PFSK-1 (cell line): ENCODE data around the gene PARP3.

Experiments
- FOXP2 ChIP-seq: optimal IDR thresholded peaks from 2 replicates; pipeline ENCODE3; 2011; ENCODE audit warnings: borderline replicate concordance, control low read depth, inconsistent platforms; ENCODE audit not compliant: insufficient read depth; ENCODE audit errors: extremely low read length, extremely low read depth
- POLR2AphosphoS5 ChIP-seq: IDR thresholded peaks from 2 replicates; pipeline ENCODE4 v1.6.1; 2012; ENCODE audit warnings: low read depth, mild to moderate bottlenecking, control low read depth, low read length, moderate library complexity
- SIN3A ChIP-seq: IDR thresholded peaks from 2 replicates; pipeline ENCODE4 v1.6.1; 2012; ENCODE audit warnings: mild to moderate bottlenecking, low read length, moderate library complexity, borderline replicate concordance; ENCODE audit not compliant: insufficient read depth
- TAF1 ChIP-seq: IDR thresholded peaks from 2 replicates; pipeline ENCODE4 v1.6.1; 2012; ENCODE audit warnings: low read length, control low read depth, borderline replicate concordance; ENCODE audit not compliant: insufficient read depth
- TF ChIP-seq, protein P1 (sequence below), 2 experiments: IDR thresholded peaks; 2 replicates each; pipeline versions ENCODE4 v1.6.1 to v1.8.0; 2011 to 2012; ENCODE audit warnings: low read depth in 2 of 2, low read length in 2 of 2, control low read depth in 1 of 2, inconsistent platforms in 1 of 2, mild to moderate bottlenecking in 1 of 2, moderate library complexity in 1 of 2; ENCODE audit not compliant: insufficient read depth in 1 of 2

Gene PARP3

DNA sequence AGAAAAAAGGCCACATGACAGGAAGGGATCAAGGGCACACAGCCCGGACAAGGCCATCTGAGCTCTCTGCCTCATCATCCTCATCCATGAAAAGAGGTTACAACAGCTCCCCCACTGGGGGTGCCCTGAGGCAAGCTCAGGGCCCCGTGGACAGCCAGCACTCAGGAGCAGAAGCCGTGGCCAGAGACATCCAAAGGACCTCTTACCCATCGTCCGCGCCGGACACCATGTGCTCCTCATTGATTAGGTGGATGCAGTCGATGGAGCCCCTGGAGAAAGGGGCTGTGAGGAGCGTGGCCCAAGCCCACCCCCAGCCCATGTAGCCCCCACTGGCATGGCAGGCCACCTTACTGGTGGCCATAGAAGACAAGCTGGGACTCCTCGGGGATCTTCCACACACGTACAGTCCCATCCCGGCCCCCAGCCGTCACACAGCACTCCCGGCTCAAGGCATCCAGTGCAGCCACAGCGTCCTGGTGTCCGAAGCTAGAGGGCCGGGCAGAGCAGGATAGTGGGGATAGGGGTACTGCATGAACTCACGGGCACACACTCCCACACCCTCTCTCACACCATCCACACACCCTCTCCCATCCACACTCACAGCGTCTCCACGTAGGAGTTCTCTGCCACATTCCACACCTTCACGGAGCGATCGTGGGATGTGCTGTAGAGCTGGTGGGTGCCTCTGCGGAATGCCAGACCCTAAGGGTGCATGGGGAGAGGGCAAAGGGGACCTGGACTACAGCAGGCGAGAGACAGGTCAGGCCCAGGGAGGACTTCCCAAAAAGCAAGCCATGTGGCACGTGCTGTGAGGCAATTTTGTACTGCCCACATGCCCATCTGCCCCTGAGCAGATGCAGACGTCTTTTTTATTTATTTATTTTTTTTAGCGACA is 6.9 kb upstream of the PARP3 start:
- TF ChIP-seq SIN3A (no peak), POLR2AphosphoS5 (no peak), FOXP2 (no peak), TAF1 (no peak)
- TF ChIP-seq, protein P1, sequence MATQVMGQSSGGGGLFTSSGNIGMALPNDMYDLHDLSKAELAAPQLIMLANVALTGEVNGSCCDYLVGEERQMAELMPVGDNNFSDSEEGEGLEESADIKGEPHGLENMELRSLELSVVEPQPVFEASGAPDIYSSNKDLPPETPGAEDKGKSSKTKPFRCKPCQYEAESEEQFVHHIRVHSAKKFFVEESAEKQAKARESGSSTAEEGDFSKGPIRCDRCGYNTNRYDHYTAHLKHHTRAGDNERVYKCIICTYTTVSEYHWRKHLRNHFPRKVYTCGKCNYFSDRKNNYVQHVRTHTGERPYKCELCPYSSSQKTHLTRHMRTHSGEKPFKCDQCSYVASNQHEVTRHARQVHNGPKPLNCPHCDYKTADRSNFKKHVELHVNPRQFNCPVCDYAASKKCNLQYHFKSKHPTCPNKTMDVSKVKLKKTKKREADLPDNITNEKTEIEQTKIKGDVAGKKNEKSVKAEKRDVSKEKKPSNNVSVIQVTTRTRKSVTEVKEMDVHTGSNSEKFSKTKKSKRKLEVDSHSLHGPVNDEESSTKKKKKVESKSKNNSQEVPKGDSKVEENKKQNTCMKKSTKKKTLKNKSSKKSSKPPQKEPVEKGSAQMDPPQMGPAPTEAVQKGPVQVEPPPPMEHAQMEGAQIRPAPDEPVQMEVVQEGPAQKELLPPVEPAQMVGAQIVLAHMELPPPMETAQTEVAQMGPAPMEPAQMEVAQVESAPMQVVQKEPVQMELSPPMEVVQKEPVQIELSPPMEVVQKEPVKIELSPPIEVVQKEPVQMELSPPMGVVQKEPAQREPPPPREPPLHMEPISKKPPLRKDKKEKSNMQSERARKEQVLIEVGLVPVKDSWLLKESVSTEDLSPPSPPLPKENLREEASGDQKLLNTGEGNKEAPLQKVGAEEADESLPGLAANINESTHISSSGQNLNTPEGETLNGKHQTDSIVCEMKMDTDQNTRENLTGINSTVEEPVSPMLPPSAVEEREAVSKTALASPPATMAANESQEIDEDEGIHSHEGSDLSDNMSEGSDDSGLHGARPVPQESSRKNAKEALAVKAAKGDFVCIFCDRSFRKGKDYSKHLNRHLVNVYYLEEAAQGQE (IDR thresholded peaks at IDR 0.05; ENCODE audit: insufficient read depth in 1 of 2, low read depth in 2 of 2, low read length in 2 of 2): no peak

DNA sequence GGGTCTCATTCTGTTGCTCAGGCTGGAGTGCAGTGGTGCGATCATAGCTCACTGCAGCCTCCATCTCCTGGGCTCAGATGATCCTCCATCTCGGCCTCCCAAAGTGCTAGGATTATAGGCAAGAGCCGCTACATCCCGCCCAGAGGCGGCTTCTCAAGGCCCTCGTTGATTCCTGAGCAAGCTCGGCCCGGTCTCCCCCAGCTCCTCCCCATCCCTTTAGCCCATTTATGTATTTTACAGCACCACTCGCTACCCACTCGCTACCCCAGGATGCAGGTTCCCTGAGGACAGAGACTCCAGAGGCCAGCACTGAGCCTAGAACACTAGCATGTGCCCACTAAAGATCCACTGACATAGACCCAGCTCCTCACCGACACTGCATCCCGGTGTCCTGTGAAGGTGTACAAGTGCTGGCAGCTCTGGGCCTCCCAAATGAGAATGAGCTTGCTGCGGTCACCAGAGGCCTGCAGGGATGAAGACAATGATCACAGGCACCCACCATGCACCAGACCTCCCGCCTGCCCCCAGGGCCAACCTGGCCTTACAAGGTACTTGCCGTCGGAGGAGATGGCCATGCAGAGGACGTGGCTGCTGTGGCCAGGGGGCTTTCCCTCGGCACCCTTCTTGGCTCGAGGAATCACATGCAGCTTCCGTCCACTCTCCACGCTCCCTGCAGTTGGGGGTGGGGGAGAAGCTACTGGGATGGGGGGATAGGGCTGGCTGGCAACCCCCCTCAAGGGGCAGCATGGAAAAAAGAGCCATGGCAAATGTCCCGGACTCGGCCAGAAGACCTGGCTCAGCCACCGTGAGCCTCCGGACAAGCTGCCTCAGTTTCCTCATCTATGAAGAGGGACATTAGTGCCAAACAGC is 6.0 kb upstream of the PARP3 start:
- TF ChIP-seq, protein P1 (IDR thresholded peaks at IDR 0.05; ENCODE audit: insufficient read depth in 1 of 2, low read depth in 2 of 2, low read length in 2 of 2): no peak
- no peak for TF ChIP-seq SIN3A
- TF ChIP-seq TAF1: no peak
- TF ChIP-seq FOXP2: no peak
- TF ChIP-seq POLR2AphosphoS5: no peak

DNA sequence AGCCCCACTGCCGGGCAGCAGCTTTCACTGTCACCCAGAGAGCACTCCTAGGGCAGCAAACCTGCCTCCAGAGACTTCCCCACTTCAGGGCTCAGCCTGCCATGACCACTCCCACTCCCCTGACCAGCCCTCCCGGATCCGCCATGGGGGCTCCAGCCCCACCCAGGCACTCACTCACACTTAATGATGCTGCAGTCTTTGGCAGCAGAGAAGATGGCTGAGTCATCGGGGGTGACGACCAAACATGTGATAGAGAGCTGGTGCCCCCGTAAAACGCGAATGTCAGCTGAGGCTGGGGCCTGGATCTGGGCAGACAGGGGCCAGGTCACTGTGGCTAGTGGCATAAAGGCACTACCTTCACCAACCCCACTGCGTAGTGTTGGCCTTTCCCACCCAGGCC is 5.1 kb upstream of the PARP3 start:
- TF ChIP-seq SIN3A (no peak), FOXP2 (no peak), POLR2AphosphoS5 (no peak), TAF1 (no peak)
- TF ChIP-seq, protein P1 (IDR thresholded peaks at IDR 0.05; ENCODE audit: insufficient read depth in 1 of 2, low read depth in 2 of 2, low read length in 2 of 2): no peak

DNA sequence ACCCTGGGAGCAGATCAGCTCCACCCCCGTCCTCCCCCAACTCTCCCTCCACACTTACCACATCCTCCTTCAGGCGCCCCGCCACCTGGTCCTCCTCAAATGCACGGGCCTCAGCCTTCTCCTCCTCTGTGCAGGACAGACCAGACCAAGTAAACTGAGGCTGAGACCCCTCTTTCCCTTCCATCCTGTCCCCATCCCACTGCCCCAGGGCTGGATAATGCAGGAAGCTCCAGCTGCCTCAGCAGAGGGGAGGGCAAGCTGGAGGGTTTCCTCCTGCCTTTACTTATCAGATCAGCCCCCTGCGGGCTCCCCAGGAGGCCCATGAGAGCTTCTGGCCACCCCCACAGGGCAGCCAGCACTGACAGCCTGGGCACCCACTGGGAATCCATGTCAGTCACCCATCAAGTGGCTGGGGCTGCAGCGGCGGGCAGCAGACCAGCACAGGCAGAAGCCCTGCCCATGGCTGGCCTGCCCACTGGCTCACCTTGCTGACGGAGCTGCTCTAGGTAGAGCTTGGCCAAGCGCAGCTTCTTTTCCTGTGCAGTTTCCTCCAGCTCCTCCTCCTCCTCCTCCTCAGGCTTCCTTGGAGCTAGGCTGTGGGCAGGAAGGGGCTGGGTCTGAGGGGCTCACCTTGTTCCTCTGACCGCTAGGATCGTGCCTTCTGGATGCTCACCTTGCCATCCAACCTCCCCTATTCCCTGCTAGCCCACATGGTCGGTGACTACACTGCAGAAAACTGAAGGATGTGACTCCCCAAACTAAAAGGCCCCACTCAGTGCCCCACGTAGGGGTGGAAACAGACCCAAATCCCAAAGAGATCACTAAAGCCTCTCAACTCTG is 4.3 kb upstream of the PARP3 start:
- TF ChIP-seq POLR2AphosphoS5 (no peak), SIN3A (no peak), TAF1 (no peak), FOXP2 (no peak)
- TF ChIP-seq, protein P1 (IDR thresholded peaks at IDR 0.05; ENCODE audit: insufficient read depth in 1 of 2, low read depth in 2 of 2, low read length in 2 of 2): no peak
